ENCODE results near the gene CENPV.

DNA sequence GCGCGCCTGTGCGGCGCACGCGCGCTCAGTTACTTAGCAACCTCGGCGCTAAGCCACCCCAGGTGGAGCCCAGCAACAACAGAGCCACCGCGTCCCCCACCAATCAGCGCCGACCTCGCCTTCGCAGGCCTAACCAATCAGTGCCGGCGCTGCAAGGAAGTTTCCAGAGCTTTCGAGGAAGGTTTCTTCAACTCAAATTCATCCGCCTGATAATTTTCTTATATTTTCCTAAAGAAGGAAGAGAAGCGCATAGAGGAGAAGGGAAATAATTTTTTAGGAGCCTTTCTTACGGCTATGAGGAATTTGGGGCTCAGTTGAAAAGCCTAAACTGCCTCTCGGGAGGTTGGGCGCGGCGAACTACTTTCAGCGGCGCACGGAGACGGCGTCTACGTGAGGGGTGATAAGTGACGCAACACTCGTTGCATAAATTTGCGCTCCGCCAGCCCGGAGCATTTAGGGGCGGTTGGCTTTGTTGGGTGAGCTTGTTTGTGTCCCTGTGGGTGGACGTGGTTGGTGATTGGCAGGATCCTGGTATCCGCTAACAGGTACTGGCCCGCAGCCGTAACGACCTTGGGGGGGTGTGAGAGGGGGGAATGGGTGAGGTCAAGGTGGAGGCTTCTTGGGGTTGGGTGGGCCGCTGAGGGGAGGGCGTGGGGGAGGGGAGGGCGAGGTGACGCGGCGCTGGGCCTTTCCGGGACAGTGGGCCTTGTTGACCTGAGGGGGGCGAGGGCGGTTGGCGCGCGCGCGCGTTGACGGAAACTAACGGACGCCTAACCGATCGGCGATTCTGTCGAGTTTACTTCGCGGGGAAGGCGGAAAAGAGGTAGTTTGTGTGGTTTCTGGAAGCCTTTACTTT lies 27.6 kb upstream of the CENPV start, which contains the start of gene UBB:
- TF ChIP-seq, protein P1, sequence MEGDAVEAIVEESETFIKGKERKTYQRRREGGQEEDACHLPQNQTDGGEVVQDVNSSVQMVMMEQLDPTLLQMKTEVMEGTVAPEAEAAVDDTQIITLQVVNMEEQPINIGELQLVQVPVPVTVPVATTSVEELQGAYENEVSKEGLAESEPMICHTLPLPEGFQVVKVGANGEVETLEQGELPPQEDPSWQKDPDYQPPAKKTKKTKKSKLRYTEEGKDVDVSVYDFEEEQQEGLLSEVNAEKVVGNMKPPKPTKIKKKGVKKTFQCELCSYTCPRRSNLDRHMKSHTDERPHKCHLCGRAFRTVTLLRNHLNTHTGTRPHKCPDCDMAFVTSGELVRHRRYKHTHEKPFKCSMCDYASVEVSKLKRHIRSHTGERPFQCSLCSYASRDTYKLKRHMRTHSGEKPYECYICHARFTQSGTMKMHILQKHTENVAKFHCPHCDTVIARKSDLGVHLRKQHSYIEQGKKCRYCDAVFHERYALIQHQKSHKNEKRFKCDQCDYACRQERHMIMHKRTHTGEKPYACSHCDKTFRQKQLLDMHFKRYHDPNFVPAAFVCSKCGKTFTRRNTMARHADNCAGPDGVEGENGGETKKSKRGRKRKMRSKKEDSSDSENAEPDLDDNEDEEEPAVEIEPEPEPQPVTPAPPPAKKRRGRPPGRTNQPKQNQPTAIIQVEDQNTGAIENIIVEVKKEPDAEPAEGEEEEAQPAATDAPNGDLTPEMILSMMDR (IDR thresholded peaks at IDR 0.05; ENCODE audit: low read length): no peak; the same call in 1 of the 2 replicates
- TF ChIP-seq EZH2 (IDR thresholded peaks at IDR 0.05; ENCODE audit: borderline replicate concordance, low read length): no peak
